Measurements from ENCODE around the gene TEX54.

DNA sequence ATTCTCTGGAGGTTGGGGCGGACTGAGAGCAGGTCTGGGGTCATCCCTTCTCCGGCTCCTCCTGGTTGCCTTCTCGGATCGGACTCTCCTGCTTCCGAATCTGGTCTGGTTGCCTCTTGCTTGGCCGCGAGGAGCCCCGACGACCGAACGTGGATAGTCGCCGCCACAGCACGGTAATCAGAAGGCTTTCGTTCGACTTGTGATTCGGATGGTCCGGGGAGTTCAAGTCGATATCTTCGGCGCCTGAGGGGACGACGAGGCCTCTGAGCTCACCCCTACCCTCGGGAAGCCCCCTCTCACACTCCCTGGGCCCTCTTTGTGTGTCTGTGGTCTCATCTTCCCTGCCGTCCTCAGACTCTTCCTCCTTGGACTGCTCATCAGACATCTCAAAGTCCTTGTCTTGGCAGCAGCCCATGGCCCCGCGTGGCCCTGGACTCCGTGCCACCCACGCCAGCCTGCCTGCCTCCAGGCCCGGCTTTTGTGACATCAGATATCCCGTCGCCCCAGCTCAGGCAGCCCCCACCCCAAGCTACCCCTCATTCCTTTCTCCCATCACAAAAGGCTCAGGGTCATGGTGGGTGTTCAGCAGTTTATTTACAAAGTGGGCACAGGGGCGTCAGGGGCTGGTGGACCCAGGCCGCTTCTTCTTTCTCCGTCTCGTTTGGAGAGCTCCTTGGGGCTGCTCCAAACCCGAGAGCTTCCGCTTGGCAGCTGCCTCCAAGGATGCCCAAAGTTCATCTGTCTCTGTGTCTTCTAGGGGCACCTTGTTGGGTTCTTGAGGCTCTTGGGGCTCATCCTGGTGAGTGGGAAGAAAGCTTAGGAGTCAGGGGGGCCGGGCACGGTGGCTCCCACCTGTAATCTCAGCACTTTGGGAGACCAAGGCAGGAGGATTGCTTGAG lies at the start of gene TEX54:
- TF ChIP-seq, protein P1, sequence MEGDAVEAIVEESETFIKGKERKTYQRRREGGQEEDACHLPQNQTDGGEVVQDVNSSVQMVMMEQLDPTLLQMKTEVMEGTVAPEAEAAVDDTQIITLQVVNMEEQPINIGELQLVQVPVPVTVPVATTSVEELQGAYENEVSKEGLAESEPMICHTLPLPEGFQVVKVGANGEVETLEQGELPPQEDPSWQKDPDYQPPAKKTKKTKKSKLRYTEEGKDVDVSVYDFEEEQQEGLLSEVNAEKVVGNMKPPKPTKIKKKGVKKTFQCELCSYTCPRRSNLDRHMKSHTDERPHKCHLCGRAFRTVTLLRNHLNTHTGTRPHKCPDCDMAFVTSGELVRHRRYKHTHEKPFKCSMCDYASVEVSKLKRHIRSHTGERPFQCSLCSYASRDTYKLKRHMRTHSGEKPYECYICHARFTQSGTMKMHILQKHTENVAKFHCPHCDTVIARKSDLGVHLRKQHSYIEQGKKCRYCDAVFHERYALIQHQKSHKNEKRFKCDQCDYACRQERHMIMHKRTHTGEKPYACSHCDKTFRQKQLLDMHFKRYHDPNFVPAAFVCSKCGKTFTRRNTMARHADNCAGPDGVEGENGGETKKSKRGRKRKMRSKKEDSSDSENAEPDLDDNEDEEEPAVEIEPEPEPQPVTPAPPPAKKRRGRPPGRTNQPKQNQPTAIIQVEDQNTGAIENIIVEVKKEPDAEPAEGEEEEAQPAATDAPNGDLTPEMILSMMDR (IDR thresholded peaks at IDR 0.05): no peak
- no peak for TF ChIP-seq POLR2A (IDR thresholded peaks at IDR 0.05)

Data from esophagus squamous epithelium (tissue), 4 donors.